Stimulated activated naive CD4-positive, alpha-beta T cell (primary cell): ENCODE measurements around the gene B4GALNT1.
A peak's percentile ranks its signal among the peaks of the same experiment; 100 is the strongest.
"Not testable (repeated sequence)": the region's sequence is repeated elsewhere in the genome, so short reads cannot be mapped to it uniquely, and the experiment has no call there.

Source experiments
- DNase-seq, 6 experiments: peaks; one replicate each; lab custom pipeline; 2025; lab: John Stamatoyannopoulos, UW

Gene B4GALNT1

DNA sequence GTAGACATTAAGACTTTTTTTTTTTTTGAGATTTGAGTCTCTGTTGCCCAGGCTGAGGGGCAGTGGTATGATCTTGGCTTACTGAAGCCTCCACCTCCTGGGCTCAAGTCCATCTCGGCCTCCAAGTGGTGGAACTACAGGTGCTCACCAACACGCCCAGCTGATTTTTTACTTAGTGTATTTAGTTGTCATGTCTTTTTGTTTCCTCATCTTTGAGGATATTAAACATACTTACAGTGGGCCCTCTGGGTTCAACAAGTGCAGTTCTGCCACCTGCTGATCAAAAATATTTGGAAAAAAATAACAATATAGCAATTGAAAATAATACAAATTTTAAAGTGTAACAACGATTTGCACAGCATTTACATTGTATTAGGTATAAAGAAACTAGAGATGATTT, 4.4 kb upstream of the B4GALNT1 start:
- DNase-seq: no peak

DNA sequence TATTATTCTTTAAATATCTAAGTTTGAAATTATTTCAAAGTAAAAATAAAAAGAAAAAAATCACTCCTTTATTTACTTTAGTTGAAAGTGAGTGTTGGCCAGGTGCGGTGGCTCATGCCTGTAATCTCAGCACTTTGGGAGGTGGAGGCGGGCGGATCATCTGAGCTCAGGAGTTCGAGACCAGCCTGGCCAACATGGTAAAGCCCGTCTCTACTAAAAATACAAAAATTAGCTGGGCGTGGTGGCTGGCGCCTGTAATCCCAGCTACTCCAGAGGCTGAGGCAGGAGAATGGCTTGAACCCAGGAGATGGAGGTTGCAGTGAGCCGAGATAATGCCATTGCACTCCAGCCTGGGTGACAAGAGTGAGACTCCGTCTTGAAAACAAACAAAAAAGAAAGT, 3.7 kb upstream of the B4GALNT1 start:
- DNase-seq: not testable (repeated sequence)

DNA sequence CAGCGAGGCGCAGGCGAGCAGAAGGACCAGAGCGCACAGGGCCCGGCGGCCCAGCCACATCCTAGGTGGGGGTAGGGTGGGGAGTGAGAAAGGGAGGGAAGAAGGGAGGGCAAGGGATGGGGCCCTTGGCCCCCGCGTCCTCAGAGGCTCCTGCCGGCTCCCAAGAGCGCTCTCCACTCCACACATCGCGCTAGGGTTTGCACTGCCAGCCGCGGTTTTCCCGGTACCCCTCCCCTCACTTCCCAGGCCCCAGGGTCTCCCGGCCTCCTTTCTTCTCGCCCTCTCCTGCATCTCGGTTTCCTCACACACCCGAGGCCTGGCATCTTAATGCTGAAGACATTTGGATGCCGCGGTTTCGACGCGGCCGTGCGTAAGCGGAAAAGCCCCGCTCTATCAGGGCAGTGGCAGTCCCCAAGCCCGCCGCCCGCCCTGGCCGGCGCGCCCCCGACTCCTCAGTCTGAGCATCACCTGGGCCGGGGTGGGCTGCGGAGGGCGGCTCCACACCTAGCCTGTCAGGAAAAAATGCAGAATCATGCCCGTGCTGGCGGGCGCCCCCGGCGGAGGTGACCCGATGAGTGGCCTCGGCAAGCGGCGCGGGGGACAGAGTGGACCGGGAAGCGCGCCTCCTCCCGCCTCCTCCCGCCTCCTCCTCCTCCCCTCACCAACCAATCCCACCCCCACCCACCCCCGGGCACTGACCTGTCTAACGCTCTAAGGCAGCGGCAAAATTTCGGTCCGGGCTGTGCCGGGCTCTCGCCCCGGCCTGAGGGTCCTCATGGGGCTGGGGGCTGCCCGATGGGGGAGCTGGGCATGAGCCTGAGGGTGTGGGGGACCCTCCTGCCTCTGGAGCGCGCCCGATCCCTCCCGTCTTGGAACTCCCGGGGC, 686 bp downstream of the B4GALNT1 start:
- DNase-seq: peak in 2 of 6 experiments; percentile 15 to 29

DNA sequence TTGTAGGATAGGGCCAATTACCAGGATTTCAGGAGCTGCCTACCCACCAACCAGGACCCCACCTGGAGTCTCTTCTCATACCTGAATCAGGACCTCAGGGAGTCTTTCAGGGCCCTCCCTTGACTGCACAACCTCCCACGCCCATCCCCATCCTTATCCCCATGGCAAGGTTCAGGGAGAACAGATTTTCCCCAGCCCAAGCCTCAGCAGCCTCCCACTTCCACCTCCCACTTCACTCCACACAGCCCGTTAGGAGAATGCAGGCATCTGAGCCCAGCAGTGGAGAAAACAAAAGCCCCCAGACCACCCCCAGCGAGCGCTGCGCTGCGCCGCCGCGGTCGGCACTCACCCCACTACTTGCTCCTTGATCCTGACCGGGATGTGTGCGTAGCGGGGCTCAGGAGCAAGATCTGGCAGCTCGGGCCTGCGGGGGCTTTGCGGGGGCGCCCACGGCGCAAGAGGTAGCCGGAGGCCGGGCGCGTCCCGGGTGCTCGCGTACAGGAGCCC, 1.4 kb downstream of the B4GALNT1 start:
- DNase-seq: no peak

DNA sequence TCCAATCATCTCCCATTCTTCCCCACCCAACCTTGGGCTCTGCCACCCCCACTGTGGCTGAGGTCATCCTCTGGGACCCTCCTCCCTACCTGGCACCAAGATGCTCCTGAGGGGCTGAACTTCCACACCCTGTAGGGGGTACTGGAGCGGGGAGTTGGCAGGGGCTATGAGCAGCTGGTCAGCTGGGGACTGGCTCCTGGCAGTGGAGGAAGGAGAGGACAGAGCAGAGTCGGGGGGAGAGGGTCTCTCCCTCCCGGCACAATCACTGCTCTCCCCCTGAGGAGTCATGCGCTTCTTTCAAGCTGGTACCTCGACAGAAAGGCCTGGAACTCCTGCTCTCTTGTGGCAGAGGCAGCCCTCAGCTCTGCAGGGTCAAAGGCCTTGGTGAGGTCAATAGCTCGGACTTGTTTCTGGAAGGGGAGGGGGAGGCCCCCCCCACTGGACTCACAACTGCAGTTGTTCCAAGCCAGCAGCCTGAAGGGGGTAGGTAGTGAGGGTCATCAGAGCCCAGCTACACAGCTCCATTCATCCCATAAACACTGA, 2.0 kb downstream of the B4GALNT1 start:
- no peak for DNase-seq

DNA sequence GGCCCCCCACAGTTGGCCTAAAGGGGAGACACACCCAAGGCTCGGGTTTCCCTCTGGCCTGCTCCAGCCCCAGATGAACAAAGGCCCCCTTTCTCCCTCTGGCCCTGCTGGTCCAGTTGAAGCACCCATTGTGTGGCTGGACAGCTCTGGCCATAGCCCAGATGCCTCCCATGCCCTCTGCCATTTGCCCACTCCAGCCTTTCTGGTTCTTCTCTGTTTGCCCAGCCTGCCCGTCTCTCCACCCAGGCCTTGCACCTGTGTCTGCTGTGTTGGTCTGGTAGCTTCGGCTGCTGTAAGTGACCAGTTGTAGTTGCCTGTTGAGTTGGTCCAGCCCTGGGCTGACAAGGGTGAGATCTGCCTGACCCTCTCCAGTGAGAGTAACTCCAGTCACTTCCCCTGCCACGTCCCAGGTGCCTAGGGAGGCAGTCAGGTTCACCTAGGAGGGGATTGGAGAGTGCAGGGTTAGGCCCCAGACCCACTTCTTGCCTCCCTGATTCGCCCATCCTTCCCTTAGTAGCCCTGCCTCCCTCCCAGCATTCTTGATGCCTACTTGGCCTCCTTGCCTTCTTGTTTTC, 3.0 kb downstream of the B4GALNT1 start:
- no peak for DNase-seq

DNA sequence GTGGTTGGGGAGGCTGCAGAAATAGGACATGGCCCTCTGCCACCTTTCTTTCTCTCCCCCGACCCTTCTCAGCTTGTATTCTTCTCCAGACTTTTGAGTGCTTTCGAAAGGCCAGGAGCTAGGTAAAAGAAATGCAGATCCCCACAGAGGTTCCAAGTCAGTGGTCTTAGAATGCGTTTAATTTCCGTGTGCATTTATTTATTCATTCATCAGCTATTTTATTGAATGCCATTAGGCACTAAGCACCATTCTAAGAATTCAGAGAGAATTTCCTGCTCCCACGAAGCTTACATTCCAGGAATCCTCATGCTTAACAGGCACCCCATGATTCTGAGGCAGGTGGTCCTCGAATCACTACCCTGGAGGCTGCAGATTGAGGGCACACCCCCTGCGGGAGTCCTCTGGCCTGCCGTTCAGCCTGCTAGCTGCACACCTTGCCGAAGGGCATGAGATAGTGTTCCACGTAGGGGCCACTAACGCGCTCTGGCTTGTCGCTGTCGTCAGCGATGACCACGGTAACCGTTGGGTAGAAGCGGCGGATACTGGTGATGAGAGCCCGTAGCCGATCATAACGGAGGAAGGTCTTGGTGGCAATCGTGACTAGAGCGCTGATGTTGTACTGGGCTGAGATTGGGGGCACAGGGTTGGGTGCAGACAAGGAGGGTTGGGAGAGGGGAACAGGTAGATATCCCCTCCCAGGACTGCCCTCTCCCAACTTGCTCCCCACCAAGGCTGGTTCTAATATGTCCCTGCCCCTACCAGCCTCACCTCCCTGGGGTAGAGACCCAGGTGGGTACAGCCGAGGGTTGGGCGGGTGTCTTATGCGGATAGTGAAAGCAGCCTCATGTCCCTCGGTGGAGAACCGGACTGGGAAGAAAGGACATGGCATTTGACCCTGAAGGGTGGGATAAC, 4.5 kb downstream of the B4GALNT1 start:
- no peak for DNase-seq

DNA sequence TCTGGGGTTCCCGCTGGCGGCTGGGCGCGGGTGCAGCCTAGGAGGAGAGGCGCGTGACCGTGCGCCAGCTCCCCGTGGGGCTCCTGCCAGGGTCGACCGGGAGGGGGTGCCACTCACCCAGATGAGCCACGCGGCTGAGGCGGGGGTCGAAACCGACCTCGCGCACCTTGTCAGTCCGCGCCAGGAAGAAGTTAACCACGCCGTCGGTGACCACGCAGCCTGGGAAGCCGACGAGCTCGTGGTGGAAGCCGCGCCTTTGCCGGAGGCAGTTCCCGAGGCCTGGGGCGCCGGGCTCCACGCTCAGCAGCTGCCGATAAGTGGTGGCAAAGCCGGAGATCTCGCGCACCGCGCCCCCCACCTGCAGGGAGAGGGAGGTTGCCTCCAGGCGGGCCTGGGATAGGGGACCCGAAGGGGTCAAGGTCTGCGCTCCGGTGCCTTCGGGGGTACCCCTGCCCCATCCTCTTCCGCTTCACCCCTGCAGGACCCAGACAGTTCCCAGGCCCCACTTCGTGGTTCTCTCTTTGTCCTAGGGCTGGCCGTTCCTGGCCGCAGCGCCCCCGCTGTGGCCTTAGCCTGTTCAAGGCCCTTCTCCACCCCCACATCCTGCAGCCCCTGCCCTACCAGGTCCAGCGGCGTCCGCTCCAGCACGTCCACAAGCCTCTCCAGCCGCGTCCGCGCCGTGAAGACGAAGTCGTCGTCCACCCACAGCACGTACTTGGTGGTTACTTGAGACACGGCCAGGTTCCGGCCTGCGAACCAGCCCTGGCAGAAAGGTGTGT, 5.3 kb downstream of the B4GALNT1 start:
- DNase-seq: peak in 3 of 6 experiments; percentile 12 to 22 (median 12)

DNA sequence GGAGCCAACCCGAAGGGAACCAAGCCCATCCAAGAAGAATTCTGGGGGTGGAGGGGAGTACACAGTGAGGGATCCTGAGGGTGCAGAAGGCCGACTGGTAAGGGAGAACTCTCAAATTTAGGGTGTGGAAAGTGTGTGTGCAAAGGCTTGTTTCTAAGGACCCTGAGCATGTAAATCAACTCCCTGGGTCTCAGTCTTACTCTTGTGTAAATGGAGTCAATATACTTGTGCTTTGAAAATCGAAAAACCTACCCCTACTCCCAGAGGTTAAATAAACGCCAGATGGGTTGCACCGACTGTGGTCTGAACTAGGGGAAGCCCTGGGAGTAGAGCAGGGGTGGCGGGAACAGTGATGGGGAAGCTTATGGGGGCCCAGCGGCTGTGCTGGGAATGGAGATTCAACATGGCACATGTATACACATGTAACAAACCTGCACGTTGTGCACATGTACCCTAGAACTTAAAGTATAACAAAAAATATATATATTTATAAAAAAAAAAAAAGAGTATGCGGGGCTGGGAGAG, 6.0 kb downstream of the B4GALNT1 start:
- DNase-seq: no peak

DNA sequence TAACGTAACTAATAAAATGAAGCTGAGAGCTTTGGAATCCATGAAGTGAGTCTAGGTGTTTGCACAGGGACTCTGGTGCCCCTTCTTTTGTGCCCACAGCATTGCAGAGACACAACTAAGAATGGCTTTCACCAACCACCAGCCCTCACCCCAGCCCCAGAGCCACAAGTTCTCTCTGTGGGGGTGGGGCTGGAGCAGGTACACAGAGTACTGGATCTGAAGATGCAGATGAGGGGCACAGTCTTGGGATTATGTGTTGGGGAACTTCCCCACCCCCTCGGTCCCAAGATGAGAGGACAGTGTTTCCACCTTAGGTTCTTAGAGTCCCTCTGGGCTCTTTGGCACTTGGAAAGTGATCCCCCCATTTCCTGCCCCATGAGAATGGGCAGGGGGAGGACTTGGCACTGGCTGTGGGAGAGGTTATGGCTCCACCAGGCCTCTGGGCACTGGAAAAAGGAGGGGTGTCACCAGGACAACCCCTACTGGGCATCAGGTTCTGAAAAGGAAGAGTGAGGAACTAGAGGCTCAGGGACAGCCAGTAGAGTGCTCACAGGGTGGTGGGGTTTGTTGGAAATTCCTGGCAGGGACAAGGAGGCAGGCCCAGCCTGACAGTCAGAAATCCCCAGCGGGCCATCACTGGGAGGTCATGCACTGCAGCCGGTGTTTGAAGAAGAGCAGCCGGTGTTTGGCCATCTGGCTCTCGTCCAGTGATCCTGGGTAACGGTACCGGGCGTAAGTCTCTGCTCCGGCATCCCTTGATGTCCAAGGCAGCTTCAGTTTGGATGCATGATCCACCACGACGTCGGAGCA, 6.7 kb downstream of the B4GALNT1 start:
- no peak for DNase-seq

DNA sequence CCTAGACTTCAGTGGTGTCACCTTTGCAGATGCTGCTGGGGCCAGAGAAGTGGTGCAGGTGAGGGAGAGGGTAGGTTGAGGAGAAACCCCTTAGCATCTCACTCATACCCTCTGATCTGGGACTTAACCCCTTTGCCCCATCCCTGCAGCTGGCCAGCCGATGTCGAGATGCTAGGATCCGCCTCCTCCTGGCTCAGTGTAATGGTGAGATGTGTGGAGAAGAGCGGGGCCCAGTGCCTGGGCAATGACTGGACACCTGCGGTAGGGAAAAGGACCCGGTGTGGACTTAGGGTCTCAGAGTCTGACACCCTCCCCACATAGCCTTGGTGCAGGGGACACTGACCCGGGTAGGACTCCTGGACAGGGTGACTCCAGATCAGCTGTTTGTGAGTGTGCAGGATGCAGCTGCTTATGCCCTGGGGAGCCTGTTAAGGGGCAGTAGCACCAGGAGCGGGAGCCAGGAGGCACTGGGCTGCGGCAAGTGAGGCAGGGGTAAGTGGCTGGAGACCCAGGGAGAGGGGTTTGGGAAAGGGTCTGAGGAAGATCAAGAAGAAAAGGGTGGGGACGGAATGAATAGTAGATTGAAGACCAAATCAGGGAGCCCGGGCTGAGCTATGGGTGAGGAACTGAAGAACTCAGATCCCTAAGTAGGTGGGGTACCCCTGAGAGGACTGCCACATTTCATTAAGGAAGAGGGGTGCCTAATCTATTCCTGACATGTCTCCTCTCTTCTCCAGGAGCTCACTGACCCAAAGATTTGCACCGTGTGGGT, 7.6 kb downstream of the B4GALNT1 start:
- no peak for DNase-seq

DNA sequence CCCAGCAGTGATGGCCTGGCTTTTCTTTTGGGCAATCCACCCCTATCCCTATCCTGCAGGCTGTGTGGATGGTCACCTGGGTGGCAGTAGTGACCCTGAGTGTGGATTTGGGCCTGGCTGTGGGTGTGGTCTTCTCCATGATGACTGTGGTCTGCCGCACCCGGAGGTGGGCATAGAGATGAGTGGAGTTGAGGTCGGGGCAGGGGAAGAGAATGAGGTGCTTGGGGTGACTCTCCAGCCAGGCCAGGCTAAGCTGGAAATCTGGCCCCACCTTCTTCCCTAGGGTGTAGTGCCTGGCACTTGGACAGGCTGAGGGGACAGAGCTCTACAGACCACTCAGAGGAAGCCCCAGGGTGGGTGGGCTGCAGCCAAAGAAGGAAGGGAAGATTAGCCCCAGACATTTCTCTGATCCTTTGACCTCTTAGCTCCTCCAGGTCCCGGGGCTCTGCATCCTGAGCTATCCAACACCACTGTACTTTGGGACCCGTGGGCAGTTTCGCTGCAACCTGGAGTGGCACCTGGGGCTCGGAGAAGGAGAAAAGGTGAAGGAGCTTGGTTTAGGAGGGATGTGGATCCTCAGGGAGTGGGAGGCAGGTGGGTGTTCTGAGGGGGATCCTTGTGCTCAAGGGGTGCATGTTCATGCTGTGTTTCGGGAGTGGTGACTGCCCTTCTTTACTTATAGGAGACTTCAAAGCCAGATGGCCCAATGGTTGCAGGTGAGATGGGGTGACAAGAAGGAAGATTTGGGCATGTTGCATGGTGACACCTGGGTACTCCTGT, 8.4 kb downstream of the B4GALNT1 start:
- no peak for DNase-seq

DNA sequence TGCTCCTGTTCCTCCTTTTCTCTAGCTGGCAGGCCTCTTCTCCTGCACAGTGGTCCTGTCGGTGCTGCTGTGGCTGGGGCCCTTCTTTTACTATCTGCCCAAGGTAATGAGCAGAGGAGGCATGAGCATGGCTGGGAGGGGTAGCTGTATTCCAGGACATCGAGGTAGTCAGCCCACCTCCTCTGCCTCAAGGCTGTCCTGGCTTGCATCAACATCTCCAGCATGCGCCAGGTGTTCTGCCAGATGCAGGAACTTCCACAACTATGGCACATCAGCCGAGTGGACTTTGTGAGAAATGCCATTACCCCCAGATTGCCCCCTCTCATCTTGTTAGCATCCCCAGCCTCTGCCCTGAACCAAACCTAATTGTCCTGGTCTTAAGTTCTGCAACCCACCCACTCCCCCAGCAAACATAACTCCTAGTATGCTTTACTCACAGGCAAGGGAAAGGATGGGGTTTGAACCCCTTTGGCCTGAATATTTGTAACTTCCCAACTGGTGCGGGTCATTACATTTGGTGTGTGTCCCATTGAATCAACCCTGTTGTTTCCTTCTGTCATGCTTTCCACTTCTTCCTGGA, 9.1 kb downstream of the B4GALNT1 start:
- DNase-seq: no peak

DNA sequence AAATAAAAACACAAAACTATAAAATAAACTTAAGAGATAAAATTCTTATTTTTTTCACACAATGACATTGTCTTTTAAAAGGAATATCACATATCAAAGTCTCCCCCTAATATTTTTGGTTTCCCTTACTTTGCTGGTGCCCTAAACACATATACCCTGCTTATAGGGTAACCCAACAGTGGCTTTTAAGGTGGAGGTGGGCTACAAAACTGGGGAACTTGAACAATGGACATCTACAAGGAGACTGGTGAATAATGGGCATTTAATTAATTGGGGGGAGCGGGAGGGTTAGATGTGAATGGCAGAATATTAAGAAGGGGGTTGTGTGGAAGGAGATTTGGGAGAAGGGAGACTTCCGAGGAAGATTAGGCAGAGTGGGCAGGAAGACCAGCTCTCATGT, 9.6 kb downstream of the B4GALNT1 start:
- DNase-seq: no peak

DNA sequence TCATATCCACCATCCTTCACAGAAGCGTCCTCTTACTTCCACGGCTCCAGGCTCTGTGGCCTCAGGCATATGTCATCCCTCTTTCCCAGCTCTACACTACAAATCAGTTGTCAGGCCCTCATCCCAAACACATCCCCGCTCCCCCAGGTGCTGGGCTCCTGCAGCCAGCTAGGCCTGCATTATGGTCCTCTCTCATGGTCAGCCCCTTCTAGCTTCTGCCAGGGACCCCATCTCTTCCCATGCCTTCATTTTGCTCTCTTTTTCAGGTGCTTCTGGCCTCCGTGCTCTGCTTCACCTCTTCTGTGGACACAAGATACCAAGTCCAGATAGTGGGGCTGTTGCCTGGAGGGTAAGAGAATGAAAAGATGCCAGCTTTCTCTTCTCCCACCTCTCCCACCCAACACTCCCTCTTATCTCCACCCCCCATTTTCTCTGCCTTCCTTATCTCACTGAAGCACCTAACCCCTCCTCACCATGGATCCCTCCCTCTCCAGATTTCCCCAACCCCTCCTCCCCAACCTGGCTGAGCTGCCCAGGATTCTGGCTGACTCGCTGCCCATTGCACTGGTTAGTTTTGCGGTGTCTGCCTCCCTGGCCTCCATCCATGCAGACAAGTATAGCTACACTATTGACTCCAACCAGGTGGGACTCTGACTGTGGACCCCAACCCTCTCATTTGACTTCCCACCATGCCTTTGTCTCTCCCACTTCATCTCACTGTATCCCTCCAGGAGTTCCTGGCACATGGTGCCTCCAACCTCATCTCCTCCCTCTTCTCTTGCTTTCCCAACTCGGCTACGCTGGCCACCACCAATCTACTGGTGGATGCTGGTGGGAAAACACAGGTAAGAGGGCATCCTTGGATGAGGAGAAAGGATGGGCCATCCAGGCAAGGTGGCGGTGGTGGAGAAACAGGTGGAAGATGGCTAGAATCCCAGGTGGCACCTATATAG, 10.4 kb downstream of the B4GALNT1 start:
- no peak for DNase-seq

DNA sequence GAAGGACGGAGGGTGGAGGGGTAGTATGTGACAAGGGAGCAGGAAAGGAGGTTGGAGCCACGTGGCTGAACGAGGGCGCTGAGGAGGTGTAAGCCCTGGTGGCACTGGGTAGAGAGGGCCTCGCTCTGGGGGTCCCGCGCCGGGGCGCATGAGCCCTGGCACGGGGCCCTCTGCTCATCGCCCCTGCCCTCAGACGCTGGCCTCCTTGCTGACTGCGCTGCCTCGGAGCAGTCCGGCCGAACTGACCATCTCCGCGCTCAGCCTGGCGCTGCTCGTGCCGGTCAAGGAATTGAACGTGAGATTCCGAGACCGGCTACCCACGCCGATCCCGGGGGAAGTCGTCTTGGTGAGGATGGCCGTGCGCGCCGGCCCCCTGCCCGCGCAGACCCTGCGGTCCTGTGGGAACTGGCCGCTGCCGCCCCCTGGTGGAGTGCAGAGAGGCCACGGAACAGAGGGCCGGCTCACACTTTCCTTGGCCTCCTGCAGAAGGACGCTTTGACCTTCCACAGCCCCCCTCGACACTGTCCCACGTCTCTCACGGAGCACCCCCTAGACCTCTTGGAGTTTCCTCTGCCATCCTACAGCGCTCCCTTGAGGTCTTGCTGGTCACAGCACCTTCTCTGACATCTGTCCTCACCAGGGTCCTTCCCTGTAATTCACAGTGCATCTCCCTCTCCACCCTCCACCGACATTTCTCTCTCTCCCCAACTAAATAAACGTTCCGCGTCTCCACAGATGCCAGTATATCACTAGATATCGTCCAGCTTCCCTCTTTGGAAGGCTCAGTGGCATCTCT, 11.3 kb downstream of the B4GALNT1 start:
- peak; percentile 10 to 59 (median 38) for DNase-seq
